Left lobe of liver (tissue), 2 donors: ENCODE data around the gene EIF4E2. TPM values are rescaled to one million over a fixed set of nuclear protein-coding genes. Genes with fewer than 3 reads are reported as not detected.
A peak's percentile ranks its signal among the peaks of the same experiment; 100 is the strongest.
"Not testable (repeated sequence)": the region's sequence is repeated elsewhere in the genome, so short reads cannot be mapped to it uniquely, and the experiment has no call there.

ENCODE experiments used
- ATAC-seq: fragments of 200-7000 bp; cut with Tn5 transposase; one replicate; pipeline ENCODE4 v1.9.1; 2020; ENCODE audit warnings: mild to moderate bottlenecking, moderate library complexity
- DNase-seq: peaks from one replicate; pipeline ENCODE4 v3.0.0-alpha.2; 2020; ENCODE audit warnings: low spot score
- total RNA-seq: library from RNA; stranded (reverse); gene quantifications from one replicate; pipeline ENCODE4 v1.2.1, GENCODE V29; 2021
- donor health status: DM: no; HTN: no; CAD: no; lungs with moderate emphysema.
- donor health status: DM: no; HTN: yes; CAD: no.

EIF4E2 gene
- total RNA-seq, 1 donor from 2014 or later: 37.4 TPM

GRCh38 chr2:232556426-232556825 is 5.9 kb downstream of the EIF4E2 start:
- DNase-seq (no peak), ATAC-seq (no peak)

GRCh38 chr2:232562515-232563151 is 12.1 kb downstream of the EIF4E2 start:
- ATAC-seq (no peak), DNase-seq (no peak)

- ATAC-seq: no peak
These were observed 13.1 kb downstream of the EIF4E2 start for GRCh38 chr2:232563580-232563979.

GRCh38 chr2:232567721-232568120 is 17.2 kb downstream of the EIF4E2 start:
- no peak for DNase-seq

More at GRCh38 chr2:232563580-232563979, 13.1 kb downstream of the EIF4E2 start:
- DNase-seq: no peak

GRCh38 chr2:232568161-232568560 is 17.7 kb downstream of the EIF4E2 start:
- no peak for ATAC-seq
- no peak for DNase-seq

More at GRCh38 chr2:232567721-232568120, 17.2 kb downstream of the EIF4E2 start:
- no peak for ATAC-seq

GRCh38 chr2:232569541-232569940 is 19.1 kb downstream of the EIF4E2 start:
- ATAC-seq: no peak
- DNase-seq: no peak

GRCh38 chr2:232570481-232570880 is 20.0 kb downstream of the EIF4E2 start:
- not testable (repeated sequence) for DNase-seq, ATAC-seq

- no peak for DNase-seq
These were observed 20.6 kb downstream of the EIF4E2 start for GRCh38 chr2:232571026-232571474.

GRCh38 chr2:232573042-232573441 is 22.6 kb downstream of the EIF4E2 start:
- ATAC-seq: no peak
- DNase-seq: no peak

More at GRCh38 chr2:232571026-232571474, 20.6 kb downstream of the EIF4E2 start:
- ATAC-seq: peak; percentile 24

GRCh38 chr2:232573771-232574435 is 23.4 kb downstream of the EIF4E2 start:
- DNase-seq (no peak), ATAC-seq (peak; percentile 4)

GRCh38 chr2:232574674-232575403 is 24.4 kb downstream of the EIF4E2 start:
- peak; percentile 53 for DNase-seq
- peak; percentile 88 for ATAC-seq

GRCh38 chr2:232575404-232575746 is 24.9 kb downstream of the EIF4E2 start:
- no peak for DNase-seq
- ATAC-seq: no peak

- no peak for DNase-seq
- peak; percentile 14 for ATAC-seq
These were observed 26.5 kb downstream of the EIF4E2 start for GRCh38 chr2:232576995-232577394.

GRCh38 chr2:232577841-232578240 is 27.4 kb downstream of the EIF4E2 start:
- no peak for DNase-seq
- no peak for ATAC-seq

- ATAC-seq (no peak), DNase-seq (no peak)
These were observed 28.1 kb downstream of the EIF4E2 start for GRCh38 chr2:232578626-232579025.

GRCh38 chr2:232580648-232580981 is 30.1 kb downstream of the EIF4E2 start:
- peak; percentile 29 for ATAC-seq

GRCh38 chr2:232581725-232582124 is 31.2 kb downstream of the EIF4E2 start:
- DNase-seq (no peak), ATAC-seq (no peak)

More at GRCh38 chr2:232580648-232580981, 30.1 kb downstream of the EIF4E2 start:
- no peak for DNase-seq

GRCh38 chr2:232584238-232584637 is 33.7 kb downstream of the EIF4E2 start:
- no peak for DNase-seq
- no peak for ATAC-seq

GRCh38 chr2:232586943-232587505 is 36.5 kb downstream of the EIF4E2 start:
- no peak for ATAC-seq
- no peak for DNase-seq

GRCh38 chr2:232587512-232587911 is 37.0 kb downstream of the EIF4E2 start:
- no peak for ATAC-seq
- DNase-seq: no peak

- no peak for ATAC-seq
- DNase-seq: no peak
These were observed 37.5 kb downstream of the EIF4E2 start for GRCh38 chr2:232588031-232588430.
